HEK293 (cell line): ENCODE results near the gene CAPN15.

ENCODE experiments used
- GLIS2 ChIP-seq: fragments of 450-650 bp; formaldehyde crosslinking; IDR thresholded peaks from 2 replicates; pipeline ENCODE4 v1.5.1; 2016; ENCODE audit warnings: missing biosample characterization, missing genetic modification characterization
- IKZF3 ChIP-seq: fragments of 450-650 bp; IDR thresholded peaks from 2 replicates; pipeline ENCODE4 v1.5.0; 2018; ENCODE audit warnings: missing biosample characterization, mild to moderate bottlenecking, missing genetic modification characterization, moderate library complexity
- KLF16 ChIP-seq: fragments of 450-650 bp; formaldehyde crosslinking; IDR thresholded peaks from 2 replicates; pipeline ENCODE4 v1.5.1; 2017; ENCODE audit warnings: missing biosample characterization, missing genetic modification characterization
- PBX3 ChIP-seq: sonication (generic); formaldehyde crosslinking; IDR thresholded peaks from 2 replicates; pipeline ENCODE4 v1.8.1; 2022; ENCODE audit warnings: mild to moderate bottlenecking, moderate library complexity, missing genetic modification reagents
- REST ChIP-seq: fragments of 450-650 bp; formaldehyde crosslinking; IDR thresholded peaks from 2 replicates; pipeline ENCODE4 v1.5.1; 2016; ENCODE audit warnings: missing biosample characterization, missing genetic modification characterization
- SP3 ChIP-seq: fragments of 450-650 bp; formaldehyde crosslinking; IDR thresholded peaks from 2 replicates; pipeline ENCODE4 v1.5.1; 2016; ENCODE audit warnings: missing biosample characterization, missing genetic modification characterization
- SP7 ChIP-seq: fragments of 450-650 bp; formaldehyde crosslinking; IDR thresholded peaks from 2 replicates; pipeline ENCODE4 v1.5.1; 2016; ENCODE audit warnings: missing biosample characterization, missing genetic modification characterization
- YY1 ChIP-seq: fragments of 450-650 bp; formaldehyde crosslinking; IDR thresholded peaks from 2 replicates; pipeline ENCODE4 v1.5.1; 2018; ENCODE audit warnings: missing biosample characterization, missing genetic modification characterization
- ZBTB20 ChIP-seq: fragments of 450-650 bp; formaldehyde crosslinking; IDR thresholded peaks from 2 replicates; pipeline ENCODE4 v1.5.1; 2016; ENCODE audit warnings: missing biosample characterization, missing genetic modification characterization
- ZBTB7A ChIP-seq: fragments of 450-650 bp; formaldehyde crosslinking; IDR thresholded peaks from 2 replicates; pipeline ENCODE4 v1.5.1; 2016; ENCODE audit warnings: low read depth, missing biosample characterization, missing genetic modification characterization
- ZNF175 ChIP-seq: fragments of 450-650 bp; formaldehyde crosslinking; IDR thresholded peaks from 2 replicates; pipeline ENCODE4 v1.5.1; 2016; ENCODE audit warnings: missing biosample characterization, missing genetic modification characterization
- ZNF202 ChIP-seq: fragments of 450-650 bp; formaldehyde crosslinking; IDR thresholded peaks from 2 replicates; pipeline ENCODE4 v1.5.1; 2016; ENCODE audit warnings: missing biosample characterization, missing genetic modification characterization, borderline replicate concordance
- ZNF324 ChIP-seq: fragments of 450-650 bp; formaldehyde crosslinking; IDR thresholded peaks from 2 replicates; pipeline ENCODE4 v1.5.1; 2016; ENCODE audit warnings: missing biosample characterization, missing genetic modification characterization
- ZNF426 ChIP-seq: fragments of 450-650 bp; formaldehyde crosslinking; IDR thresholded peaks from 2 replicates; pipeline ENCODE4 v1.5.1; 2017; ENCODE audit warnings: missing biosample characterization, missing genetic modification characterization, mild to moderate bottlenecking, inconsistent platforms, moderate library complexity
- ZNF501 ChIP-seq: fragments of 450-650 bp; formaldehyde crosslinking; IDR thresholded peaks from 2 replicates; pipeline ENCODE4 v1.5.1; 2016; ENCODE audit warnings: missing biosample characterization, missing genetic modification characterization
- ZNF777 ChIP-seq: fragments of 450-650 bp; formaldehyde crosslinking; IDR thresholded peaks from 2 replicates; pipeline ENCODE4 v1.5.1; 2017; ENCODE audit warnings: missing biosample characterization, missing genetic modification characterization, borderline replicate concordance
- ZNF785 ChIP-seq: fragments of 450-650 bp; formaldehyde crosslinking; IDR thresholded peaks from 2 replicates; pipeline ENCODE4 v1.5.1; 2016; ENCODE audit warnings: missing biosample characterization, missing genetic modification characterization
- ZSCAN16 ChIP-seq: fragments of 450-650 bp; formaldehyde crosslinking; IDR thresholded peaks from 2 replicates; pipeline ENCODE4 v1.5.1; 2016; ENCODE audit warnings: missing biosample characterization, missing genetic modification characterization
- ZXDB ChIP-seq: fragments of 450-650 bp; formaldehyde crosslinking; IDR thresholded peaks from 2 replicates; pipeline ENCODE4 v1.5.1; 2016; ENCODE audit warnings: missing biosample characterization, missing genetic modification characterization
- TF ChIP-seq, protein P1 (sequence below): fragments of 450-650 bp; formaldehyde crosslinking; IDR thresholded peaks from 2 replicates; pipeline ENCODE4 v1.5.1; 2017; ENCODE audit warnings: missing biosample characterization, missing genetic modification characterization
- TF ChIP-seq, protein P2 (sequence below): IDR thresholded peaks from 2 replicates; pipeline ENCODE4 v1.6.1; 2011; ENCODE audit warnings: mild to moderate bottlenecking, low read depth, low read length, borderline replicate concordance
- TF ChIP-seq, protein P3 (sequence below): fragments of 450-650 bp; formaldehyde crosslinking; IDR thresholded peaks from 2 replicates; pipeline ENCODE4 v1.5.1; 2016; ENCODE audit warnings: missing biosample characterization, missing genetic modification characterization, borderline replicate concordance
- TF ChIP-seq, protein P4 (sequence below): fragments of 450-650 bp; formaldehyde crosslinking; IDR thresholded peaks from 2 replicates; pipeline ENCODE4 v1.5.1; 2016; ENCODE audit warnings: missing biosample characterization, missing genetic modification characterization
- TF ChIP-seq, protein P5 (sequence below): fragments of 450-650 bp; formaldehyde crosslinking; IDR thresholded peaks from 2 replicates; pipeline ENCODE4; 2016; ENCODE audit warnings: missing biosample characterization, missing genetic modification characterization

The CAPN15 gene

DNA sequence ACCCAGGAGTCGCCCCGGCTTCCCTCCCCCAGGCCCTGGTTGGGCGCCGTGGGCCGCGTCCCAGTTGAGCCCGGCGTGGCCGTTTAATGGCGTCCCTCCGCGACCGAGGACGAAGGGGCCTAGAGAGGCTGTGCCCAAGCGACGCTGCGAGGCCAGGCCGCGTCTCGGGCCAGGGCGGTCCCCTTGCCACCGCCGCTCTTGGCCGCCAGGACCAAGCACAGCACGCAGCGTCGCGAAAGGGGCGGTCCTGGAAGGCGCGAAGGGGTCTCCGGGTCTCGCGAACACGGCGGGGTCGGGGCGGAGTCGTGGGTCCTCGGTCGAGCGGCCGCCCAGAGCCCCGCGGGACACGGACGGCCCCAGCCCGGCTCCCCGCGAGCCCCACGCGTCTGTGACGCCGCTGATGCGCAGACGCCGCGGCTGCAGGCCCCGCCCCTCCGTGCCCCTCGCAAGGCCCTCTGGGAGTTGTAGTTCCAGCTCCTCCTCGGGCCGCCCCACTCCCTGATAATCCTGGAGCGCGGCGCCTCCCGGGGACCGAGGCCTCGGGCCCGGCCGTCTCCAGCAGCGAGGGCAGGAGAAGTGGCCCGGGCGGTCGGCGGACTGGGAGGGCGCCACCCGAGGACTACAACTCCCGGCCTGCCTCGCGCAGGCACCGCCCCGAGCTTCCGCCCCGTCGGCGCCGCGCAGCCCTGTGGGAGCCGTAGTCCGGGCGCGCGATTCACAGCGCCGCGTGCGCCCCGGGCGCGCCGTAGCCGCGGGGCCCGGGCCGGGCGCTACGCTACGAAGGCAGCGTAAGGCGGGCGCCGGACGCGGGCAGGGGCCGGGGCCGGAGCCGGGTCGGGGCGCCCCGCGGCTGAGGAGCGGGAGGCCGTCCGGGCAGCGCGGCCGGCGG lies at the start of gene CAPN15 (continued):
- TF ChIP-seq ZNF324 (tag by site-specific recombination) (no peak), ZNF785 (tag by site-specific recombination) (peak; percentile 95), IKZF3 (tag by site-specific recombination) (peak; percentile 96), ZNF175 (no peak), ZNF777 (no peak), ZXDB (tag by site-specific recombination) (peak; percentile 97), ZNF426 (tag by site-specific recombination) (no peak), ZNF202 (tag by site-specific recombination) (no peak), ZBTB20 (tag by site-specific recombination) (peak; percentile 96), PBX3 (CRISPR knock-in tag) (0 out of 2 replicates have a peak, but pooled peaks have one; percentile 60), KLF16 (tag by site-specific recombination) (no peak; the same call in 1 of the 2 replicates), ZBTB7A (tag by site-specific recombination) (peak; percentile 12; the same call in 1 of the 2 replicates), REST (tag by site-specific recombination) (no peak), YY1 (tag by site-specific recombination) (peak; percentile 50), ZNF501 (peak; percentile 75; the same call in 1 of the 2 replicates), SP3 (peak; percentile 99), GLIS2 (tag by site-specific recombination) (peak; percentile 80), SP7 (tag by site-specific recombination) (peak; percentile 38; the same call in 1 of the 2 replicates), ZSCAN16 (tag by site-specific recombination) (no peak)
- TF ChIP-seq, protein P1, sequence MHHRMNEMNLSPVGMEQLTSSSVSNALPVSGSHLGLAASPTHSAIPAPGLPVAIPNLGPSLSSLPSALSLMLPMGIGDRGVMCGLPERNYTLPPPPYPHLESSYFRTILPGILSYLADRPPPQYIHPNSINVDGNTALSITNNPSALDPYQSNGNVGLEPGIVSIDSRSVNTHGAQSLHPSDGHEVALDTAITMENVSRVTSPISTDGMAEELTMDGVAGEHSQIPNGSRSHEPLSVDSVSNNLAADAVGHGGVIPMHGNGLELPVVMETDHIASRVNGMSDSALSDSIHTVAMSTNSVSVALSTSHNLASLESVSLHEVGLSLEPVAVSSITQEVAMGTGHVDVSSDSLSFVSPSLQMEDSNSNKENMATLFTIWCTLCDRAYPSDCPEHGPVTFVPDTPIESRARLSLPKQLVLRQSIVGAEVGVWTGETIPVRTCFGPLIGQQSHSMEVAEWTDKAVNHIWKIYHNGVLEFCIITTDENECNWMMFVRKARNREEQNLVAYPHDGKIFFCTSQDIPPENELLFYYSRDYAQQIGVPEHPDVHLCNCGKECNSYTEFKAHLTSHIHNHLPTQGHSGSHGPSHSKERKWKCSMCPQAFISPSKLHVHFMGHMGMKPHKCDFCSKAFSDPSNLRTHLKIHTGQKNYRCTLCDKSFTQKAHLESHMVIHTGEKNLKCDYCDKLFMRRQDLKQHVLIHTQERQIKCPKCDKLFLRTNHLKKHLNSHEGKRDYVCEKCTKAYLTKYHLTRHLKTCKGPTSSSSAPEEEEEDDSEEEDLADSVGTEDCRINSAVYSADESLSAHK (tag by site-specific recombination): peak; percentile 33; the same call in 1 of the 2 replicates
- TF ChIP-seq, protein P2, sequence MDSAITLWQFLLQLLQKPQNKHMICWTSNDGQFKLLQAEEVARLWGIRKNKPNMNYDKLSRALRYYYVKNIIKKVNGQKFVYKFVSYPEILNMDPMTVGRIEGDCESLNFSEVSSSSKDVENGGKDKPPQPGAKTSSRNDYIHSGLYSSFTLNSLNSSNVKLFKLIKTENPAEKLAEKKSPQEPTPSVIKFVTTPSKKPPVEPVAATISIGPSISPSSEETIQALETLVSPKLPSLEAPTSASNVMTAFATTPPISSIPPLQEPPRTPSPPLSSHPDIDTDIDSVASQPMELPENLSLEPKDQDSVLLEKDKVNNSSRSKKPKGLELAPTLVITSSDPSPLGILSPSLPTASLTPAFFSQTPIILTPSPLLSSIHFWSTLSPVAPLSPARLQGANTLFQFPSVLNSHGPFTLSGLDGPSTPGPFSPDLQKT: peak; percentile 98
- TF ChIP-seq, protein P3, sequence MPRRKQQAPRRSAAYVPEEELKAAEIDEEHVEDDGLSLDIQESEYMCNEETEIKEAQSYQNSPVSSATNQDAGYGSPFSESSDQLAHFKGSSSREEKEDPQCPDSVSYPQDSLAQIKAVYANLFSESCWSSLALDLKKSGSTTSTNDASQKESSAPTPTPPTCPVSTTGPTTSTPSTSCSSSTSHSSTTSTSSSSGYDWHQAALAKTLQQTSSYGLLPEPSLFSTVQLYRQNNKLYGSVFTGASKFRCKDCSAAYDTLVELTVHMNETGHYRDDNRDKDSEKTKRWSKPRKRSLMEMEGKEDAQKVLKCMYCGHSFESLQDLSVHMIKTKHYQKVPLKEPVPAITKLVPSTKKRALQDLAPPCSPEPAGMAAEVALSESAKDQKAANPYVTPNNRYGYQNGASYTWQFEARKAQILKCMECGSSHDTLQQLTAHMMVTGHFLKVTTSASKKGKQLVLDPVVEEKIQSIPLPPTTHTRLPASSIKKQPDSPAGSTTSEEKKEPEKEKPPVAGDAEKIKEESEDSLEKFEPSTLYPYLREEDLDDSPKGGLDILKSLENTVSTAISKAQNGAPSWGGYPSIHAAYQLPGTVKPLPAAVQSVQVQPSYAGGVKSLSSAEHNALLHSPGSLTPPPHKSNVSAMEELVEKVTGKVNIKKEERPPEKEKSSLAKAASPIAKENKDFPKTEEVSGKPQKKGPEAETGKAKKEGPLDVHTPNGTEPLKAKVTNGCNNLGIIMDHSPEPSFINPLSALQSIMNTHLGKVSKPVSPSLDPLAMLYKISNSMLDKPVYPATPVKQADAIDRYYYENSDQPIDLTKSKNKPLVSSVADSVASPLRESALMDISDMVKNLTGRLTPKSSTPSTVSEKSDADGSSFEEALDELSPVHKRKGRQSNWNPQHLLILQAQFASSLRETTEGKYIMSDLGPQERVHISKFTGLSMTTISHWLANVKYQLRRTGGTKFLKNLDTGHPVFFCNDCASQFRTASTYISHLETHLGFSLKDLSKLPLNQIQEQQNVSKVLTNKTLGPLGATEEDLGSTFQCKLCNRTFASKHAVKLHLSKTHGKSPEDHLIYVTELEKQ (tag by site-specific recombination): no peak
- TF ChIP-seq, protein P4, sequence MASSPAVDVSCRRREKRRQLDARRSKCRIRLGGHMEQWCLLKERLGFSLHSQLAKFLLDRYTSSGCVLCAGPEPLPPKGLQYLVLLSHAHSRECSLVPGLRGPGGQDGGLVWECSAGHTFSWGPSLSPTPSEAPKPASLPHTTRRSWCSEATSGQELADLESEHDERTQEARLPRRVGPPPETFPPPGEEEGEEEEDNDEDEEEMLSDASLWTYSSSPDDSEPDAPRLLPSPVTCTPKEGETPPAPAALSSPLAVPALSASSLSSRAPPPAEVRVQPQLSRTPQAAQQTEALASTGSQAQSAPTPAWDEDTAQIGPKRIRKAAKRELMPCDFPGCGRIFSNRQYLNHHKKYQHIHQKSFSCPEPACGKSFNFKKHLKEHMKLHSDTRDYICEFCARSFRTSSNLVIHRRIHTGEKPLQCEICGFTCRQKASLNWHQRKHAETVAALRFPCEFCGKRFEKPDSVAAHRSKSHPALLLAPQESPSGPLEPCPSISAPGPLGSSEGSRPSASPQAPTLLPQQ: peak; percentile 69; the same call in 1 of the 2 replicates
- TF ChIP-seq, protein P5, sequence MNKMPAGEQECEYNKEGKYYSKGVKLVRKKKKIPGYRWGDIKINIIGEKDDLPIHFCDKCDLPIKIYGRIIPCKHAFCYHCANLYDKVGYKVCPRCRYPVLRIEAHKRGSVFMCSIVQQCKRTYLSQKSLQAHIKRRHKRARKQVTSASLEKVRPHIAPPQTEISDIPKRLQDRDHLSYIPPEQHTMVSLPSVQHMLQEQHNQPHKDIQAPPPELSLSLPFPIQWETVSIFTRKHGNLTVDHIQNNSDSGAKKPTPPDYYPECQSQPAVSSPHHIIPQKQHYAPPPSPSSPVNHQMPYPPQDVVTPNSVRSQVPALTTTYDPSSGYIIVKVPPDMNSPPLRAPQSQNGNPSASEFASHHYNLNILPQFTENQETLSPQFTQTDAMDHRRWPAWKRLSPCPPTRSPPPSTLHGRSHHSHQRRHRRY (tag by site-specific recombination): no peak
